HEK293T (cell line): ENCODE data around the gene CIDEB.

Source experiments
- BHLHE40 ChIP-seq: fragments of 450-650 bp; IDR thresholded peaks from 2 replicates; pipeline ENCODE4 v1.6.1; 2016; ENCODE audit warnings: mild to moderate bottlenecking, moderate library complexity, borderline replicate concordance
- CTBP1 ChIP-seq: fragments of 450-650 bp; IDR thresholded peaks from 2 replicates; pipeline ENCODE4 v1.6.1; 2016; ENCODE audit warnings: borderline replicate concordance
- FOXM1 ChIP-seq: fragments of 450-650 bp; IDR thresholded peaks from 2 replicates; pipeline ENCODE4 v1.6.1; 2017; ENCODE audit warnings: mild to moderate bottlenecking, borderline replicate concordance
- HDGF ChIP-seq: fragments of 450-650 bp; IDR thresholded peaks from 2 replicates; pipeline ENCODE4 v1.6.1; 2017; ENCODE audit warnings: antibody characterized with exemption, borderline replicate concordance
- NFRKB ChIP-seq: fragments of 450-650 bp; IDR thresholded peaks from 2 replicates; pipeline ENCODE4 v1.6.1; 2016; ENCODE audit warnings: mild to moderate bottlenecking, moderate library complexity
- SP1 ChIP-seq: fragments of 450-650 bp; IDR thresholded peaks from 2 replicates; pipeline ENCODE4 v1.6.1; 2017
- TARDBP ChIP-seq: fragments of 450-650 bp; IDR thresholded peaks from 2 replicates; pipeline ENCODE4 v1.6.1; 2016
- ZNF384 ChIP-seq: fragments of 450-650 bp; IDR thresholded peaks from 2 replicates; pipeline ENCODE4 v1.6.1; 2016
- TF ChIP-seq, protein P1 (sequence below): fragments of 450-650 bp; IDR thresholded peaks from 2 replicates; pipeline ENCODE4 v1.6.1; 2016

DNA sequence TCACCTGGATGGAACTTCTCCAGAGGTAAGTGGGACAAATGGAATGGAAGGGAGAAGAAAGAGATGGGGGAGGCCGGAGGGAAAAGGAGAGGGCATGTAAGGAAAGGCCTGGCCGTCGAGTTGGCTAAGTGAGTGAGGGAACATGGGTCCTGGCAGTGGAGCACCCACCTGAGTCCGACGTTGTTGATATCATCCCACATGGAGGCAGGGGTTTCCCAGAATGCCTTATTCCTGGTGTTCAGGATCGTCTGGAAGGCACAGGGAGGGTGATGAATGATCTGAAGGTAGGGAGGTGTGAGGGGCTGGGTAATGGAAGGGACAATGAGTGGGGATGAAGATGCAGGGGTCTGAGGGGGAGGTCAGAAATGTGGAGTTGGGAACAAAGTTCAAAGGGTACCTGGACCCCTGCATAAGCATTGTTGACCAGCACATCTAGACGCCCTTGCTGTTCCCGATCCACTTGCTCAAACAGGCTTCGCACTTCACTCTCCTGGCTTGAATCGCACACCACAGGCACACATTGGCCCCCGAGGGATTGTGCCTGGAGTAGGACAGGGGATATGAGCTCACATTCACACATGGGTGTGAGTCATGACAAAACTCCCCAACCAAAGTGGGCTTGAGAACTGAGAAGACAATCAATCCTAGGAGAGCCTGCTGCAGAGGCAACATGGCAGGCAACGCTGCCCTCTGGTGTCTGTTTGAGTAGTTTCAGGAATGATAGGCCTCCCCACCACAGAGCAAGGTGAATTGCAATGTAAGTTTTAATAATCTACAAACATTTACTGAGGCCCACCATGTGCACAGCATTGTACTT, 11.2 kb downstream of the CIDEB start:
- TF ChIP-seq FOXM1: no peak
- TF ChIP-seq TARDBP: no peak
- no peak for TF ChIP-seq CTBP1
- TF ChIP-seq, protein P1, sequence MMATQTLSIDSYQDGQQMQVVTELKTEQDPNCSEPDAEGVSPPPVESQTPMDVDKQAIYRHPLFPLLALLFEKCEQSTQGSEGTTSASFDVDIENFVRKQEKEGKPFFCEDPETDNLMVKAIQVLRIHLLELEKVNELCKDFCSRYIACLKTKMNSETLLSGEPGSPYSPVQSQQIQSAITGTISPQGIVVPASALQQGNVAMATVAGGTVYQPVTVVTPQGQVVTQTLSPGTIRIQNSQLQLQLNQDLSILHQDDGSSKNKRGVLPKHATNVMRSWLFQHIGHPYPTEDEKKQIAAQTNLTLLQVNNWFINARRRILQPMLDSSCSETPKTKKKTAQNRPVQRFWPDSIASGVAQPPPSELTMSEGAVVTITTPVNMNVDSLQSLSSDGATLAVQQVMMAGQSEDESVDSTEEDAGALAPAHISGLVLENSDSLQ: no peak
- TF ChIP-seq SP1: no peak
- TF ChIP-seq HDGF: no peak
- no peak for TF ChIP-seq BHLHE40
- no peak for TF ChIP-seq ZNF384
- no peak for TF ChIP-seq NFRKB
